WTC11 (cell line): ENCODE results near the gene VLDLR. TPM values are rescaled to one million over a fixed set of nuclear protein-coding genes. Genes with fewer than 3 reads are reported as not detected.

Experiments
- CREM ChIP-seq: sonication (generic); formaldehyde crosslinking; IDR thresholded peaks from 2 replicates; pipeline ENCODE4 v1.8.1; 2022; ENCODE audit warnings: mild to moderate bottlenecking, missing genetic modification reagents, moderate library complexity
- ERG ChIP-seq: fragments of 250-450 bp; sonication (Bioruptor Pico); IDR thresholded peaks from 2 replicates; pipeline ENCODE4 v1.8.0; 2021; ENCODE audit warnings: mild to moderate bottlenecking
- ESRRA ChIP-seq: sonication (generic); formaldehyde crosslinking; IDR thresholded peaks from 2 replicates; pipeline ENCODE4 v1.8.1; 2022; ENCODE audit warnings: mild to moderate bottlenecking, missing genetic modification reagents, borderline replicate concordance
- FOXK1 ChIP-seq: sonication (generic); formaldehyde crosslinking; IDR thresholded peaks from 2 replicates; pipeline ENCODE4 v1.8.0; 2022; ENCODE audit warnings: mild to moderate bottlenecking, moderate library complexity, missing genetic modification reagents
- FOXP4 ChIP-seq: sonication (generic); formaldehyde crosslinking; IDR thresholded peaks from 2 replicates; pipeline ENCODE4 v1.8.0; 2022; ENCODE audit warnings: mild to moderate bottlenecking, missing genetic modification reagents
- GRHL2 ChIP-seq: fragments of 250-450 bp; sonication (Bioruptor Pico); IDR thresholded peaks from 2 replicates; pipeline ENCODE4 v1.8.0; 2022; ENCODE audit warnings: mild to moderate bottlenecking, moderate library complexity; ENCODE audit not compliant: insufficient replicate concordance, severe bottlenecking
- HMGXB4 ChIP-seq: sonication (generic); formaldehyde crosslinking; IDR thresholded peaks from 2 replicates; pipeline ENCODE4 v1.8.1; 2023; ENCODE audit warnings: mild to moderate bottlenecking, moderate library complexity, missing genetic modification reagents
- IRF1 ChIP-seq: sonication (generic); formaldehyde crosslinking; IDR thresholded peaks from 2 replicates; pipeline ENCODE4 v1.8.0; 2023; ENCODE audit warnings: missing genetic modification reagents
- IRF2 ChIP-seq: sonication (generic); formaldehyde crosslinking; IDR thresholded peaks from 2 replicates; pipeline ENCODE4 v1.8.0; 2022; ENCODE audit warnings: low read depth, missing genetic modification reagents, borderline replicate concordance
- NFE2L1 ChIP-seq: sonication (generic); formaldehyde crosslinking; IDR thresholded peaks from 2 replicates; pipeline ENCODE4 v1.8.1; 2023; ENCODE audit warnings: missing genetic modification reagents
- NFYB ChIP-seq: sonication (generic); formaldehyde crosslinking; conservative IDR thresholded peaks from 2 replicates; pipeline ENCODE4 v1.8.0; 2022; ENCODE audit warnings: low read depth, missing genetic modification reagents
- NR2C2 ChIP-seq: sonication (generic); formaldehyde crosslinking; IDR thresholded peaks from 2 replicates; pipeline ENCODE4 v1.8.0; 2022; ENCODE audit warnings: mild to moderate bottlenecking, missing genetic modification reagents
- NR3C1 ChIP-seq: sonication (generic); formaldehyde crosslinking; conservative IDR thresholded peaks from 2 replicates; pipeline ENCODE4 v1.8.1; 2023; ENCODE audit warnings: low read depth, mild to moderate bottlenecking, missing genetic modification reagents
- TEAD1 ChIP-seq: sonication (generic); formaldehyde crosslinking; IDR thresholded peaks from 2 replicates; pipeline ENCODE4 v1.8.0; 2022; ENCODE audit warnings: mild to moderate bottlenecking, missing genetic modification reagents
- ZNF232 ChIP-seq: sonication (generic); formaldehyde crosslinking; IDR thresholded peaks from 2 replicates; pipeline ENCODE4 v1.8.0; 2022; ENCODE audit warnings: mild to moderate bottlenecking, missing genetic modification reagents
- ZNF263 ChIP-seq: sonication (generic); formaldehyde crosslinking; IDR thresholded peaks from 2 replicates; pipeline ENCODE4 v1.8.1; 2022; ENCODE audit warnings: low read depth, mild to moderate bottlenecking, moderate library complexity, missing genetic modification reagents
- ZNF416 ChIP-seq: fragments of 250-450 bp; sonication (Bioruptor Pico); IDR thresholded peaks from 2 replicates; pipeline ENCODE4 v1.9.0; 2021; ENCODE audit warnings: mild to moderate bottlenecking, inconsistent platforms
- ZNF423 ChIP-seq: fragments of 250-450 bp; sonication (Bioruptor Pico); IDR thresholded peaks from 2 replicates; pipeline ENCODE4 v2.1.2; 2022; ENCODE audit warnings: mild to moderate bottlenecking, moderate library complexity
- ZNF671 ChIP-seq: fragments of 250-450 bp; sonication (Bioruptor Pico); IDR thresholded peaks from 2 replicates; pipeline ENCODE4 v1.8.0; 2021; ENCODE audit warnings: mild to moderate bottlenecking
- total RNA-seq: library from RNA; stranded (reverse); gene quantifications from 3 replicates; pipeline ENCODE4 v1.2.3, GENCODE V29; 2021
- TF ChIP-seq, protein P1 (sequence below): sonication (generic); formaldehyde crosslinking; IDR thresholded peaks from 2 replicates; pipeline ENCODE4 v1.8.1; 2022; ENCODE audit warnings: mild to moderate bottlenecking, moderate library complexity, missing genetic modification reagents
- TF ChIP-seq, protein P2 (sequence below): sonication (generic); formaldehyde crosslinking; IDR thresholded peaks from 2 replicates; pipeline ENCODE4 v1.8.0; 2022; ENCODE audit warnings: mild to moderate bottlenecking, missing genetic modification reagents
- TF ChIP-seq, protein P3 (sequence below): sonication (generic); formaldehyde crosslinking; IDR thresholded peaks from 2 replicates; pipeline ENCODE4 v1.8.1; 2022; ENCODE audit warnings: missing genetic modification reagents, borderline replicate concordance
- TF ChIP-seq, protein P4 (sequence below): sonication (generic); formaldehyde crosslinking; IDR thresholded peaks from 2 replicates; pipeline ENCODE4 v1.8.1; 2023; ENCODE audit warnings: mild to moderate bottlenecking, missing genetic modification reagents, moderate library complexity
- TF ChIP-seq, protein P5 (sequence below): sonication (generic); formaldehyde crosslinking; IDR thresholded peaks from 2 replicates; pipeline ENCODE4 v1.8.1; 2022; ENCODE audit warnings: mild to moderate bottlenecking, missing genetic modification reagents, moderate library complexity, borderline replicate concordance

VLDLR gene
- total RNA-seq, 1 experiment from 2014 or later, result 40.8 TPM

- TF ChIP-seq FOXP4 (CRISPR knock-in tag) (peak; percentile 68; the same call in 1 of the 2 replicates), NFE2L1 (no peak), FOXK1 (no peak), NR3C1 (CRISPR knock-in tag) (no peak), ZNF671 (no peak), ESRRA (no peak), NFYB (CRISPR knock-in tag) (peak; percentile 43), ZNF232 (no peak), ZNF263 (CRISPR knock-in tag) (no peak), HMGXB4 (CRISPR knock-in tag) (peak; percentile 45; the same call in 1 of the 2 replicates), CREM (CRISPR knock-in tag) (0 out of 2 replicates have a peak, but pooled peaks have one; percentile 45), IRF2 (CRISPR knock-in tag) (no peak), ZNF416 (CRISPR knock-in tag) (no peak), GRHL2 (CRISPR knock-in tag) (no peak), TEAD1 (CRISPR knock-in tag) (no peak), ZNF423 (CRISPR knock-in tag) (no peak), NR2C2 (CRISPR knock-in tag) (no peak), IRF1 (CRISPR knock-in tag) (0 out of 2 replicates have a peak, but pooled peaks have one; percentile 79), ERG (CRISPR knock-in tag) (no peak)
- TF ChIP-seq, protein P1, sequence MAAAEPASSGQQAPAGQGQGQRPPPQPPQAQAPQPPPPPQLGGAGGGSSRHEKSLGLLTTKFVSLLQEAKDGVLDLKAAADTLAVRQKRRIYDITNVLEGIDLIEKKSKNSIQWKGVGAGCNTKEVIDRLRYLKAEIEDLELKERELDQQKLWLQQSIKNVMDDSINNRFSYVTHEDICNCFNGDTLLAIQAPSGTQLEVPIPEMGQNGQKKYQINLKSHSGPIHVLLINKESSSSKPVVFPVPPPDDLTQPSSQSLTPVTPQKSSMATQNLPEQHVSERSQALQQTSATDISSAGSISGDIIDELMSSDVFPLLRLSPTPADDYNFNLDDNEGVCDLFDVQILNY (CRISPR knock-in tag), result no peak
- TF ChIP-seq, protein P2, sequence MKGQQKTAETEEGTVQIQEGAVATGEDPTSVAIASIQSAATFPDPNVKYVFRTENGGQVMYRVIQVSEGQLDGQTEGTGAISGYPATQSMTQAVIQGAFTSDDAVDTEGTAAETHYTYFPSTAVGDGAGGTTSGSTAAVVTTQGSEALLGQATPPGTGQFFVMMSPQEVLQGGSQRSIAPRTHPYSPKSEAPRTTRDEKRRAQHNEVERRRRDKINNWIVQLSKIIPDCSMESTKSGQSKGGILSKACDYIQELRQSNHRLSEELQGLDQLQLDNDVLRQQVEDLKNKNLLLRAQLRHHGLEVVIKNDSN (CRISPR knock-in tag), result peak; percentile 89
- TF ChIP-seq, protein P3, sequence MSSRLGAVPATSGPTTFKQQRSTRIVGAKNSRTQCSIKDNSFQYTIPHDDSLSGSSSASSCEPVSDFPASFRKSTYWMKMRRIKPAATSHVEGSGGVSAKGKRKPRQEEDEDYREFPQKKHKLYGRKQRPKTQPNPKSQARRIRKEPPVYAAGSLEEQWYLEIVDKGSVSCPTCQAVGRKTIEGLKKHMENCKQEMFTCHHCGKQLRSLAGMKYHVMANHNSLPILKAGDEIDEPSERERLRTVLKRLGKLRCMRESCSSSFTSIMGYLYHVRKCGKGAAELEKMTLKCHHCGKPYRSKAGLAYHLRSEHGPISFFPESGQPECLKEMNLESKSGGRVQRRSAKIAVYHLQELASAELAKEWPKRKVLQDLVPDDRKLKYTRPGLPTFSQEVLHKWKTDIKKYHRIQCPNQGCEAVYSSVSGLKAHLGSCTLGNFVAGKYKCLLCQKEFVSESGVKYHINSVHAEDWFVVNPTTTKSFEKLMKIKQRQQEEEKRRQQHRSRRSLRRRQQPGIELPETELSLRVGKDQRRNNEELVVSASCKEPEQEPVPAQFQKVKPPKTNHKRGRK, result no peak
- TF ChIP-seq, protein P4, sequence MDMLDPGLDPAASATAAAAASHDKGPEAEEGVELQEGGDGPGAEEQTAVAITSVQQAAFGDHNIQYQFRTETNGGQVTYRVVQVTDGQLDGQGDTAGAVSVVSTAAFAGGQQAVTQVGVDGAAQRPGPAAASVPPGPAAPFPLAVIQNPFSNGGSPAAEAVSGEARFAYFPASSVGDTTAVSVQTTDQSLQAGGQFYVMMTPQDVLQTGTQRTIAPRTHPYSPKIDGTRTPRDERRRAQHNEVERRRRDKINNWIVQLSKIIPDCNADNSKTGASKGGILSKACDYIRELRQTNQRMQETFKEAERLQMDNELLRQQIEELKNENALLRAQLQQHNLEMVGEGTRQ (CRISPR knock-in tag), result peak; percentile 89
- TF ChIP-seq, protein P5, sequence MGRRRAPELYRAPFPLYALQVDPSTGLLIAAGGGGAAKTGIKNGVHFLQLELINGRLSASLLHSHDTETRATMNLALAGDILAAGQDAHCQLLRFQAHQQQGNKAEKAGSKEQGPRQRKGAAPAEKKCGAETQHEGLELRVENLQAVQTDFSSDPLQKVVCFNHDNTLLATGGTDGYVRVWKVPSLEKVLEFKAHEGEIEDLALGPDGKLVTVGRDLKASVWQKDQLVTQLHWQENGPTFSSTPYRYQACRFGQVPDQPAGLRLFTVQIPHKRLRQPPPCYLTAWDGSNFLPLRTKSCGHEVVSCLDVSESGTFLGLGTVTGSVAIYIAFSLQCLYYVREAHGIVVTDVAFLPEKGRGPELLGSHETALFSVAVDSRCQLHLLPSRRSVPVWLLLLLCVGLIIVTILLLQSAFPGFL (CRISPR knock-in tag), result no peak
Observed at GRCh38 chr9:2623288-2624050, 1.9 kb downstream of the VLDLR start (continued).
